Astrocyte of the cerebellum (primary cell): Measurements from ENCODE around the gene SLCO3A1.

Source experiments
- DNase-seq: peaks from one replicate; pipeline ENCODE4 v3.0.0-alpha.2; 2011; ENCODE audit warnings: low read depth
- H3K4me3 ChIP-seq: 2 replicates; pipeline ENCODE4 v1.5.1; 2011; ENCODE audit warnings: mild to moderate bottlenecking, low read depth, low read length, moderate library complexity
- in situ Hi-C: cut with HindIII; loops from 2 replicates; pipeline ENCODE4 v1.10.0; 2017; ENCODE audit warnings: low sequenced_read_pairs
- TF ChIP-seq, protein P1 (sequence below): IDR thresholded peaks from 2 replicates; pipeline ENCODE4 v1.5.1; 2012; ENCODE audit warnings: low read length, low read depth, moderate library complexity, mild to moderate bottlenecking; ENCODE audit errors: missing control alignments

The SLCO3A1 gene

GRCh38 chr15:91857224-91857585 lies 3.7 kb downstream of the SLCO3A1 start:
- no peak overlapping the region for H3K4me3 ChIP-seq
- TF ChIP-seq, protein P1, sequence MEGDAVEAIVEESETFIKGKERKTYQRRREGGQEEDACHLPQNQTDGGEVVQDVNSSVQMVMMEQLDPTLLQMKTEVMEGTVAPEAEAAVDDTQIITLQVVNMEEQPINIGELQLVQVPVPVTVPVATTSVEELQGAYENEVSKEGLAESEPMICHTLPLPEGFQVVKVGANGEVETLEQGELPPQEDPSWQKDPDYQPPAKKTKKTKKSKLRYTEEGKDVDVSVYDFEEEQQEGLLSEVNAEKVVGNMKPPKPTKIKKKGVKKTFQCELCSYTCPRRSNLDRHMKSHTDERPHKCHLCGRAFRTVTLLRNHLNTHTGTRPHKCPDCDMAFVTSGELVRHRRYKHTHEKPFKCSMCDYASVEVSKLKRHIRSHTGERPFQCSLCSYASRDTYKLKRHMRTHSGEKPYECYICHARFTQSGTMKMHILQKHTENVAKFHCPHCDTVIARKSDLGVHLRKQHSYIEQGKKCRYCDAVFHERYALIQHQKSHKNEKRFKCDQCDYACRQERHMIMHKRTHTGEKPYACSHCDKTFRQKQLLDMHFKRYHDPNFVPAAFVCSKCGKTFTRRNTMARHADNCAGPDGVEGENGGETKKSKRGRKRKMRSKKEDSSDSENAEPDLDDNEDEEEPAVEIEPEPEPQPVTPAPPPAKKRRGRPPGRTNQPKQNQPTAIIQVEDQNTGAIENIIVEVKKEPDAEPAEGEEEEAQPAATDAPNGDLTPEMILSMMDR, result no peak
- in situ Hi-C loops, result no loop called here
- DNase-seq, result no peak

- no peak overlapping the region for H3K4me3 ChIP-seq
- TF ChIP-seq, protein P1, result no peak
- no peak for DNase-seq
These were observed 4.3 kb downstream of the SLCO3A1 start for GRCh38 chr15:91857772-91858171.

GRCh38 chr15:91860498-91860897 lies 7.0 kb downstream of the SLCO3A1 start:
- TF ChIP-seq, protein P1, result no peak
- no peak overlapping the region for H3K4me3 ChIP-seq
- DNase-seq, result no peak
- in situ Hi-C loops, result no loop called here

More at GRCh38 chr15:91857772-91858171, 4.3 kb downstream of the SLCO3A1 start:
- in situ Hi-C loops, result no loop called here

DNA sequence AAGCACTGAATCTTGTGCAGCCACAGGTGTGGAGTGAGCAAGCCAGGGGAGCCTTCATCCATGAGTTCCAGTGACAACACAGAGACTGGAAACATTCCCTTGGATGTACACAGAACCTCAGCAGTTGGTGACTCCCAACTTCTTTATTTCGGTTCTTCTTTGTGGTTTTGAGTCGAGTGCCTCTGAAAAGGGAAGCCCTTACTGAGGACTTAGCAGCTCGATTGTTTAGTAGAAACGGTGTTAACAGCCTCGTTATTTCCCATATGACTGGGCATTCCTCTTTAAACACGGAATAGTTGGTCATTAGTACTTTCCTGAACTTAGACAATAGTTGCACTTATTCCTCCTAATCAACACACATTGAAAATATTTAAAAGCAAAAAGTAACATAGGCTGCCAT lies 7.7 kb downstream of the SLCO3A1 start:
- in situ Hi-C loops, result no loop called here
- DNase-seq, result no peak
- H3K4me3 ChIP-seq, result no peak overlapping the region
- TF ChIP-seq, protein P1, result no peak

- DNase-seq, result no peak
- TF ChIP-seq, protein P1, result no peak
- H3K4me3 ChIP-seq, result no peak overlapping the region
- in situ Hi-C loops, result no loop called here
These were observed 9.5 kb downstream of the SLCO3A1 start for GRCh38 chr15:91862891-91863504.

GRCh38 chr15:91863621-91864255 lies 10.2 kb downstream of the SLCO3A1 start:
- in situ Hi-C loops, result no loop called here
- DNase-seq, result no peak
- H3K4me3 ChIP-seq, result no peak overlapping the region
- TF ChIP-seq, protein P1, result no peak
